ENCODE data around the gene VAT1L. TPM values are rescaled to one million over a fixed set of nuclear protein-coding genes. Genes with fewer than 3 reads are reported as not detected.

Gene VAT1L
- total and polyA plus RNA-seq, 2 donors (not counting 1 experiment from before 2014, with no cell fraction given): 17.9 to 86.9 TPM

DNA sequence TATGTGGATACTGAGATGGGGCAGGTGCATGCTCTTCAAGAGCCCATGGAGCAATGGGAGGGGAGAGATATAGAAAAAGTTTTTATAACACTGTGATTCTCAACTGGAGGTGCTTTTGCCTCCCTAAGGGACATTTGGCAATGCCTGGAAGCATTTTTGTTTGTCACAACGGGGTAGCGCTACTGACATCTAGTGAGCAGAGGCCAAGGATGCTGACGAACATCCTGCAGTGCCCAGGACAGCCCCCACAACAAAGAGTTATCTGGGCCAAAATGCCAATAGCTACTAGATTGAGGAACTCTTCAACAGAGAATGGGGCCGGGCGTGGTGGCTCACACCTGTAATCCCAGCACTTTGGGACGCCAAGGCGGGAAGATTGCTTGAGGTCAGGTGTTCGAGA is 166.8 kb downstream of the VAT1L start:
- TF ChIP-seq EZH2 (IDR thresholded peaks at IDR 0.05; ENCODE audit: low read length, missing control alignments): no peak
- TF ChIP-seq, protein P1, sequence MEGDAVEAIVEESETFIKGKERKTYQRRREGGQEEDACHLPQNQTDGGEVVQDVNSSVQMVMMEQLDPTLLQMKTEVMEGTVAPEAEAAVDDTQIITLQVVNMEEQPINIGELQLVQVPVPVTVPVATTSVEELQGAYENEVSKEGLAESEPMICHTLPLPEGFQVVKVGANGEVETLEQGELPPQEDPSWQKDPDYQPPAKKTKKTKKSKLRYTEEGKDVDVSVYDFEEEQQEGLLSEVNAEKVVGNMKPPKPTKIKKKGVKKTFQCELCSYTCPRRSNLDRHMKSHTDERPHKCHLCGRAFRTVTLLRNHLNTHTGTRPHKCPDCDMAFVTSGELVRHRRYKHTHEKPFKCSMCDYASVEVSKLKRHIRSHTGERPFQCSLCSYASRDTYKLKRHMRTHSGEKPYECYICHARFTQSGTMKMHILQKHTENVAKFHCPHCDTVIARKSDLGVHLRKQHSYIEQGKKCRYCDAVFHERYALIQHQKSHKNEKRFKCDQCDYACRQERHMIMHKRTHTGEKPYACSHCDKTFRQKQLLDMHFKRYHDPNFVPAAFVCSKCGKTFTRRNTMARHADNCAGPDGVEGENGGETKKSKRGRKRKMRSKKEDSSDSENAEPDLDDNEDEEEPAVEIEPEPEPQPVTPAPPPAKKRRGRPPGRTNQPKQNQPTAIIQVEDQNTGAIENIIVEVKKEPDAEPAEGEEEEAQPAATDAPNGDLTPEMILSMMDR (conservative IDR thresholded peaks at IDR 0.05 in 1 of 2, IDR thresholded peaks at IDR 0.05 in 1 of 2; ENCODE audit: low read depth in 1 of 2, low read length in 2 of 2): peak in 1 of 2 donors; percentile 3
- H3K4me2 ChIP-seq (ENCODE audit: extremely low read depth, insufficient read depth, low read length): no peak overlapping the region
- H3K9ac ChIP-seq (ENCODE audit: insufficient read depth, low read length): no peak overlapping the region
- no peaks in the 10 kb centered on the region for H3K4me1 ChIP-seq (ENCODE audit: control insufficient read depth, extremely low read depth, insufficient read depth, low read length)
- H3K27me3 ChIP-seq (ENCODE audit: control insufficient read depth, insufficient read depth, low read length): no peaks in the 10 kb centered on the region
- no peak for DNase-seq (ENCODE audit: low read depth in 2 of 2)
- no peaks in the 10 kb centered on the region for H3K9me3 ChIP-seq (ENCODE audit: control insufficient read depth, insufficient read depth, low read depth, low read length)
- H4K20me1 ChIP-seq (ENCODE audit: control insufficient read depth, extremely low read depth, insufficient read depth, low read length): no peaks in the 10 kb centered on the region
- H2AFZ ChIP-seq (ENCODE audit: low read length): no peak overlapping the region
- no peak overlapping the region for H3K27ac ChIP-seq (ENCODE audit: insufficient read depth, low read length)
- H3K79me2 ChIP-seq (ENCODE audit: control insufficient read depth, insufficient read depth, low read length): no peaks in the 10 kb centered on the region
- no peaks in the 10 kb centered on the region for H3K36me3 ChIP-seq (ENCODE audit: control insufficient read depth, insufficient read depth, low read length)
- H3K4me3 ChIP-seq (replicated peaks in 1 of 4; ENCODE audit: control extremely low read depth in 1 of 4, insufficient read depth in 1 of 4, low read depth in 3 of 4, low read length in 4 of 4): no peak overlapping the region

DNA sequence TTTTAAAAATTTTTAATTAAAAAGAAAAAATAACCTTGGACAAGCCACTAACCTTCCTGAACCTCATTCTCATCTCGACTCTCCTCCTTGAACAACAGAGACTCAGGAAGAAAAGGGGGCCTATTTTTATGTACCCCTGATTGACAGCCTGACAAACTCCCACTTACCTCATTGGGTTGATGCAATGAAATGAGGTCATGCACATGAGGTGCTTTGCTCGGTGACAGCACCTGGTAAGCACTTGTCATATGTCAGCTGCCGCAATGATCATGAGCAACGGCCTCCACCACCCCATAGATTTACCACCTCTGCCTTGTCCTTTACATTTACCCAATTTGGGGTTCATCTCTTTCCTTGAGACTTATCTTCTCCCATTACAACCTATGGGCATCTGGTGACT is 167.9 kb downstream of the VAT1L start:
- H3K4me3 ChIP-seq (replicated peaks in 1 of 4; ENCODE audit: control extremely low read depth in 1 of 4, insufficient read depth in 1 of 4, low read depth in 3 of 4, low read length in 4 of 4): no peak overlapping the region
- no peaks in the 10 kb centered on the region for H4K20me1 ChIP-seq (ENCODE audit: control insufficient read depth, extremely low read depth, insufficient read depth, low read length)
- no peak overlapping the region for H2AFZ ChIP-seq (ENCODE audit: low read length)

DNA sequence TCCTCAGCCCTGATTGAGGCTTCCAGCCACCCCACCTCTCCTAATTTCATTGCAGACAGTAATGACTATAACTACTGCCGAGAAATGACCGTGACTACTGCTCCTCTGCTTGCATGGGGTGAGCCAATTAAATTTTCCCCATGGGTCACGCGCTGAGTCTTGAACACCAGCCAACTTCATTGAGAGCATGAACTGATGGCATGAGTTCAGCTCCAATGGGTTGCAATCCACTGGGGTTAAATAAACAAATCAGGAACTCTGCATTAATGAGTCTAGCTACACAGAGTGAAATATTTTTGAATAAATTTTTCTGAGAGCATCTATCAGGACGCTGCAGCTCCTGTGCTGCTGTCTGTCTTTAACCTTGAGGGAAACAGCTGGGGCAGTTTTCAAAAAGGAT is 172.4 kb downstream of the VAT1L start:
- Histone ChIP-seq H4K20me1 (ENCODE audit: control insufficient read depth, extremely low read depth, insufficient read depth, low read length) (no peaks in the 10 kb centered on the region), H3K9ac (ENCODE audit: insufficient read depth, low read length) (no peak overlapping the region), H3K4me3 (replicated peaks in 1 of 4; ENCODE audit: control extremely low read depth in 1 of 4, insufficient read depth in 1 of 4, low read depth in 3 of 4, low read length in 4 of 4) (no peak overlapping the region), H3K27ac (ENCODE audit: insufficient read depth, low read length) (no peak overlapping the region), H3K79me2 (ENCODE audit: control insufficient read depth, insufficient read depth, low read length) (no peaks in the 10 kb centered on the region), H3K9me3 (ENCODE audit: control insufficient read depth, insufficient read depth, low read depth, low read length) (no peaks in the 10 kb centered on the region), H3K36me3 (ENCODE audit: control insufficient read depth, insufficient read depth, low read length) (no peaks in the 10 kb centered on the region), H3K27me3 (ENCODE audit: control insufficient read depth, insufficient read depth, low read length) (no peaks in the 10 kb centered on the region), H3K4me1 (ENCODE audit: control insufficient read depth, extremely low read depth, insufficient read depth, low read length) (no peaks in the 10 kb centered on the region), H2AFZ (ENCODE audit: low read length) (no peak overlapping the region), H3K4me2 (ENCODE audit: extremely low read depth, insufficient read depth, low read length) (no peak overlapping the region)
- TF ChIP-seq, protein P1 (conservative IDR thresholded peaks at IDR 0.05 in 1 of 2, IDR thresholded peaks at IDR 0.05 in 1 of 2; ENCODE audit: low read depth in 1 of 2, low read length in 2 of 2): no peak
- TF ChIP-seq EZH2 (IDR thresholded peaks at IDR 0.05; ENCODE audit: low read length, missing control alignments): no peak
- DNase-seq (ENCODE audit: low read depth in 2 of 2): no peak

More for the DNA sequence above, 167.9 kb downstream of the VAT1L start:
- no peak for DNase-seq (ENCODE audit: low read depth in 2 of 2)
- H3K36me3 ChIP-seq (ENCODE audit: control insufficient read depth, insufficient read depth, low read length): no peaks in the 10 kb centered on the region
- no peaks in the 10 kb centered on the region for H3K9me3 ChIP-seq (ENCODE audit: control insufficient read depth, insufficient read depth, low read depth, low read length)
- no peak overlapping the region for H3K27ac ChIP-seq (ENCODE audit: insufficient read depth, low read length)
- H3K4me2 ChIP-seq (ENCODE audit: extremely low read depth, insufficient read depth, low read length): no peak overlapping the region
- no peaks in the 10 kb centered on the region for H3K4me1 ChIP-seq (ENCODE audit: control insufficient read depth, extremely low read depth, insufficient read depth, low read length)
- H3K9ac ChIP-seq (ENCODE audit: insufficient read depth, low read length): no peak overlapping the region
- no peaks in the 10 kb centered on the region for H3K79me2 ChIP-seq (ENCODE audit: control insufficient read depth, insufficient read depth, low read length)
- TF ChIP-seq EZH2 (IDR thresholded peaks at IDR 0.05; ENCODE audit: low read length, missing control alignments): no peak
- TF ChIP-seq, protein P1 (conservative IDR thresholded peaks at IDR 0.05 in 1 of 2, IDR thresholded peaks at IDR 0.05 in 1 of 2; ENCODE audit: low read depth in 1 of 2, low read length in 2 of 2): no peak
- no peaks in the 10 kb centered on the region for H3K27me3 ChIP-seq (ENCODE audit: control insufficient read depth, insufficient read depth, low read length)
